GM03348 (cell line): ENCODE measurements around the gene IRX2.

Source experiments
- DNase-seq: peaks from one replicate; pipeline ENCODE4 v3.0.0; 2012; ENCODE audit warnings: low spot score

IRX2 gene

GRCh38 chr5:2755681-2756171 is 4.2 kb upstream of the IRX2 start:
- DNase-seq, result no peak

- DNase-seq, result peak; percentile 66
Observed at GRCh38 chr5:2755076-2755680, 3.7 kb upstream of the IRX2 start.

GRCh38 chr5:2754581-2755075 is 3.2 kb upstream of the IRX2 start:
- DNase-seq, result peak; percentile 57

GRCh38 chr5:2753452-2754420 is 2.3 kb upstream of the IRX2 start:
- DNase-seq, result peak; percentile 42

GRCh38 chr5:2752821-2753439 is 1.5 kb upstream of the IRX2 start:
- peak; percentile 61 for DNase-seq

- peak; percentile 88 for DNase-seq
Observed at GRCh38 chr5:2752059-2752820, 763 bp upstream of the IRX2 start.

GRCh38 chr5:2750758-2751464 is 566 bp downstream of the IRX2 start:
- DNase-seq, result peak; percentile 47

GRCh38 chr5:2750026-2750757 is 1.3 kb downstream of the IRX2 start:
- DNase-seq, result peak; percentile 49

GRCh38 chr5:2749514-2750025 is 1.9 kb downstream of the IRX2 start:
- peak; percentile 42 for DNase-seq

GRCh38 chr5:2748861-2749513 is 2.5 kb downstream of the IRX2 start:
- peak; percentile 51 for DNase-seq

- DNase-seq, result peak; percentile 58
Observed at GRCh38 chr5:2748179-2748860, 3.2 kb downstream of the IRX2 start.

- DNase-seq, result peak; percentile 19
Observed at GRCh38 chr5:2747363-2748162, 3.9 kb downstream of the IRX2 start.

GRCh38 chr5:2746561-2747032 is 4.9 kb downstream of the IRX2 start:
- DNase-seq, result peak; percentile 46

- no peak for DNase-seq
Observed at GRCh38 chr5:2744485-2744884, 7.0 kb downstream of the IRX2 start.

- peak; percentile 49 for DNase-seq
Observed at GRCh38 chr5:2742921-2743679, 8.4 kb downstream of the IRX2 start.

- no peak for DNase-seq
Observed at GRCh38 chr5:2741956-2742355, 9.5 kb downstream of the IRX2 start.

- DNase-seq, result peak; percentile 42
Observed at GRCh38 chr5:2740876-2741555, 10.5 kb downstream of the IRX2 start.
